Uterus (tissue), 4 donors: Measurements from ENCODE around the gene C13orf46. TPM values are rescaled to one million over a fixed set of nuclear protein-coding genes. Genes with fewer than 3 reads are reported as not detected.

ENCODE experiments used
- DNase-seq, 2 donors: peaks; one replicate each; pipeline ENCODE4 v3.0.0-alpha.2; 2019 to 2020
- H3K27ac ChIP-seq, 2 donors: fragments of 200-600 bp; sonication (generic); 1 replicate in 1 of 2; 2 replicates in 1 of 2; pipeline ENCODE4 v1.5.1; 2016 to 2018
- H3K27me3 ChIP-seq, 2 donors: fragments of 200-600 bp; sonication (generic); one replicate each; pipeline ENCODE4 v1.5.1; 2018 to 2019; ENCODE audit warnings: control low read depth in 1 of 2
- H3K36me3 ChIP-seq, 2 donors: fragments of 200-600 bp; sonication (generic); one replicate each; pipeline ENCODE4 v1.5.1; 2019; ENCODE audit warnings: control low read depth in 1 of 2
- H3K4me1 ChIP-seq, 2 donors: fragments of 200-600 bp; sonication (generic); one replicate each; pipeline ENCODE4 v1.5.1; 2018 to 2019; ENCODE audit warnings: control low read depth in 1 of 2
- H3K4me3 ChIP-seq, 2 donors: fragments of 200-600 bp; sonication (generic); 1 replicate in 1 of 2; 2 replicates in 1 of 2; pipeline ENCODE4 v1.5.1; 2018 to 2019; ENCODE audit warnings: mild to moderate bottlenecking in 1 of 2
- H3K9me3 ChIP-seq, 2 donors: fragments of 200-600 bp; sonication (generic); one replicate each; pipeline ENCODE4 v1.5.1; 2019; ENCODE audit warnings: control low read depth in 1 of 2
- CTCF ChIP-seq, 4 experiments: fragments of 200-600 bp in 2 of 4; fragments of 450-650 bp in 2 of 4; sonication (generic) in 2 of 4; IDR thresholded peaks; one replicate each; pipeline ENCODE4 v1.5.1; 2016 to 2019; ENCODE audit warnings: antibody characterized with exemption in 4 of 4, mild to moderate bottlenecking in 2 of 4, moderate library complexity in 1 of 4
- POLR2A ChIP-seq, 2 donors: fragments of 450-650 bp; IDR thresholded peaks; one replicate each; pipeline ENCODE4 v1.6.1; 2016; ENCODE audit warnings: antibody characterized with exemption in 2 of 2, mild to moderate bottlenecking in 1 of 2, moderate library complexity in 1 of 2
- intact Hi-C: fragments of 100-400 bp; cut with DNase I; formaldehyde crosslinking; loops from one replicate; pipeline ENCODE4 v1.15.1; 2023; ENCODE audit warnings: low total_unique reads
- total RNA-seq, 4 donors: library from RNA; depleted of rRNA in 3 of 4; stranded (reverse); fragments of >200 nt in 3 of 4; gene quantifications; one replicate each; pipeline versions ENCODE4 v1.1.0 to v1.2.4, GENCODE V29; 2014 to 2023
- donor health status: DM: yes; HTN: yes; CAD: no.

Gene C13orf46
- total RNA-seq, 4 donors from 2014 or later: 0.07 to 1.7 TPM; not detected in 2

GRCh38 chr13:113953561-113953960 lies 20.3 kb downstream of the C13orf46 start:
- no peaks in the 10 kb centered on the region for H3K27me3 ChIP-seq
- H3K27ac ChIP-seq: no peak overlapping the region
- no peaks in the 10 kb centered on the region for H3K36me3 ChIP-seq
- no peak overlapping the region for H3K4me3 ChIP-seq
- no peaks in the 10 kb centered on the region for H3K9me3 ChIP-seq
- TF ChIP-seq CTCF (IDR thresholded peaks at IDR 0.05) (no peak), POLR2A (IDR thresholded peaks at IDR 0.05) (no peak)
- intact Hi-C loops: loop anchor here (2.0 kb wide), 1 partner anchor 273 kb away; no protein-coding TSS in a partner anchor
- no peak for DNase-seq
- H3K4me1 ChIP-seq: peaks cover 0 to 4% of the 10 kb centered on the region in 2 donors

GRCh38 chr13:113952983-113953520 lies 20.8 kb downstream of the C13orf46 start:
- no peak overlapping the region for H3K4me3 ChIP-seq
- no peaks in the 10 kb centered on the region for H3K36me3 ChIP-seq
- peaks cover 0 to 4% of the 10 kb centered on the region in 2 donors for H3K4me1 ChIP-seq
- TF ChIP-seq POLR2A (IDR thresholded peaks at IDR 0.05) (no peak), CTCF (IDR thresholded peaks at IDR 0.05) (no peak)
- no peaks in the 10 kb centered on the region for H3K9me3 ChIP-seq
- H3K27me3 ChIP-seq: no peaks in the 10 kb centered on the region
- intact Hi-C loops: loop anchor here (2.0 kb wide), 1 partner anchor 274 kb away; no protein-coding TSS in a partner anchor
- H3K27ac ChIP-seq: no peak overlapping the region
- no peak for DNase-seq

- Histone ChIP-seq H3K27ac (no peak overlapping the region), H3K4me1 (peaks cover 0 to 4% of the 10 kb centered on the region in 2 donors), H3K4me3 (no peak overlapping the region), H3K27me3 (no peaks in the 10 kb centered on the region), H3K9me3 (no peaks in the 10 kb centered on the region), H3K36me3 (no peaks in the 10 kb centered on the region)
- TF ChIP-seq CTCF (IDR thresholded peaks at IDR 0.05): no peak
- no peak for TF ChIP-seq POLR2A (IDR thresholded peaks at IDR 0.05)
- intact Hi-C loops: loop anchor here (2.0 kb wide), 1 partner anchor 274 kb away; no protein-coding TSS in a partner anchor
- DNase-seq: no peak
Measured at GRCh38 chr13:113952151-113952982, 21.5 kb downstream of the C13orf46 start.

DNA sequence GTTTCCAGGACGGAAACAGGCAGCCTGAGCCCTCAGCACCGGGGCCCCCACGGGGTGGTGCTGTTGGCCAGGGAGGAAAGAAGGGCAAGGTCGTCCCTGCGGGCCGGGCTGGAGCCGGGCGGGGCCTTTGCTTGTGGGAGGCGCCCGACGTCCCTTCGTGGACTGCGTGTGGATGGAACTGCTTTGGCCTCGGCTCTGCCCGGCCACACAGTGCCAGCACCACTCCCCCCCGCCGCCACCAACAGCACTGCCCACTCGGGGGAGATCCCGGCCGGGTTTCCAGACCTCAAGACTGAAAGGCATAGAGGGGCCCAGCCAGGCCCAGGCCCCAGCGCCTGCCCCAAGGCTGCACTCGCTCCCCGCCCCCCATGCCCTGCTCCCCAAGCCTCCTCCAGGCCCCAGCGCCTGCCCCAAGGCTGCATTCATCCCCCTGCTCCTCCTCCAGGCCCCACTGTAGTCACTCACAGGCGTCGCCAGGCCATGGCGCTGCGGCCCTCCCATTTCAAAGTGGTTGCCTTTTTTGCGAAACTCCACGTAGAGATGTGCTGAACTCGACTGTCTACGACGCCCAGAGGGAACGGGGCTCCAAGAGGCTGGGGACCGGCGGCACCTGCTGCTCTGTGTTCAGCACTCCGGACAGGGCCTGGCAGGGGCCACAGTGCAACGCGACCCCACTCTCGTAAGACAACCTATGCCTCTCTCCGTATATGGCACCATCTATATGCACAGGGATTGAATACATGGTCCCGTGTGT lies 22.5 kb downstream of the C13orf46 start:
- DNase-seq: peak; percentile 83 to 88
- no peak overlapping the region for H3K27ac ChIP-seq

More for the DNA sequence above, 22.5 kb downstream of the C13orf46 start:
- H3K4me3 ChIP-seq: no peak overlapping the region
- no peaks in the 10 kb centered on the region for H3K36me3 ChIP-seq
- no peaks in the 10 kb centered on the region for H3K9me3 ChIP-seq
- H3K27me3 ChIP-seq: no peaks in the 10 kb centered on the region
- peak; percentile 89 to 95 (median 94) for TF ChIP-seq CTCF (IDR thresholded peaks at IDR 0.05)
- TF ChIP-seq POLR2A (IDR thresholded peaks at IDR 0.05): no peak
- H3K4me1 ChIP-seq: peaks cover 4% of the 10 kb centered on the region in 2 donors
- intact Hi-C loops: no loop called here
